HG02885 (cell line): Measurements from ENCODE around the gene CCDC201.

Experiments used
- ATAC-seq: cut with Tn5 transposase; IDR thresholded peaks from one replicate; pipeline ENCODE4 v1.9.1; 2021; ENCODE audit warnings: mild to moderate bottlenecking; ENCODE audit not compliant: unreplicated experiment, poor library complexity

CCDC201 gene

GRCh38 chr7:45893996-45894664, 21.2 kb upstream of the CCDC201 start:
- ATAC-seq, result no peak

- ATAC-seq, result no peak
These were observed 20.6 kb upstream of the CCDC201 start for GRCh38 chr7:45893374-45893995.

GRCh38 chr7:45892407-45893035, 19.6 kb upstream of the CCDC201 start:
- no peak for ATAC-seq

- no peak for ATAC-seq
These were observed 18.9 kb upstream of the CCDC201 start for GRCh38 chr7:45891462-45892402.

- ATAC-seq, result no peak
These were observed 18.1 kb upstream of the CCDC201 start for GRCh38 chr7:45890902-45891461.

GRCh38 chr7:45890125-45890901, 17.4 kb upstream of the CCDC201 start:
- ATAC-seq, result no peak

- ATAC-seq, result no peak
These were observed 16.6 kb upstream of the CCDC201 start for GRCh38 chr7:45889367-45890067.

- ATAC-seq, result no peak
These were observed 16.1 kb upstream of the CCDC201 start for GRCh38 chr7:45888993-45889366.

- no peak for ATAC-seq
These were observed 15.5 kb upstream of the CCDC201 start, which contains the start of gene IGFBP1 for GRCh38 chr7:45888185-45888992. TSS of gene IGFBP1 (plus strand) at chr7:45888488. CDS start at chr7:45888653, 165 bp downstream.

GRCh38 chr7:45886931-45887667, 14.2 kb upstream of the CCDC201 start:
- no peak for ATAC-seq

- no peak for ATAC-seq
These were observed 12.5 kb upstream of the CCDC201 start for GRCh38 chr7:45885264-45885882.

GRCh38 chr7:45884136-45884535, 11.3 kb upstream of the CCDC201 start:
- ATAC-seq, result no peak

GRCh38 chr7:45882465-45882810, 9.6 kb upstream of the CCDC201 start:
- ATAC-seq, result no peak

- ATAC-seq, result no peak
These were observed 9.0 kb upstream of the CCDC201 start for GRCh38 chr7:45881759-45882464.

GRCh38 chr7:45881280-45881758, 8.4 kb upstream of the CCDC201 start:
- no peak for ATAC-seq

GRCh38 chr7:45880433-45880860, 7.6 kb upstream of the CCDC201 start:
- ATAC-seq, result no peak
